Measurements from ENCODE around the gene RETREG1.

DNA sequence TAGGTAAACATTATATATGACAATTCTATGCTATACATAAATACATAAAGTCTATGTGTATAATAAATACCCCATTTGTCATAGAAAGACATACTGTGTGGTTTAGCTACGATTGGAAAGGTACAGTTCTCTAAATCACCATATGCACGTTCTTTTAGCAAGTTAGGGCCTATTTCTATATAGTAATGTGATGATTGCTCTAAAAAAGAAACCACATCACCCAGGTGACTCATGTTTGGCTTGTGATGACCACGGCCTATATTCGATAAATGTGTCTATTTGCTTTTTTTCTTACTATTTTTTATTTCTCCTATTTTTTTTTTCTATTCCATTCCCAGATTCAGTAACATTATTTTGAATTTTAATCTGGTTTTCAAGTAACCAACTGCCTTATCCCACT lies 34.7 kb downstream of the RETREG1 start:
- TF ChIP-seq POLR2A (IDR thresholded peaks at IDR 0.05) (no peak), EP300 (IDR thresholded peaks at IDR 0.05) (no peak), POLR2AphosphoS5 (IDR thresholded peaks at IDR 0.05) (no peak)
- TF ChIP-seq, protein P1, sequence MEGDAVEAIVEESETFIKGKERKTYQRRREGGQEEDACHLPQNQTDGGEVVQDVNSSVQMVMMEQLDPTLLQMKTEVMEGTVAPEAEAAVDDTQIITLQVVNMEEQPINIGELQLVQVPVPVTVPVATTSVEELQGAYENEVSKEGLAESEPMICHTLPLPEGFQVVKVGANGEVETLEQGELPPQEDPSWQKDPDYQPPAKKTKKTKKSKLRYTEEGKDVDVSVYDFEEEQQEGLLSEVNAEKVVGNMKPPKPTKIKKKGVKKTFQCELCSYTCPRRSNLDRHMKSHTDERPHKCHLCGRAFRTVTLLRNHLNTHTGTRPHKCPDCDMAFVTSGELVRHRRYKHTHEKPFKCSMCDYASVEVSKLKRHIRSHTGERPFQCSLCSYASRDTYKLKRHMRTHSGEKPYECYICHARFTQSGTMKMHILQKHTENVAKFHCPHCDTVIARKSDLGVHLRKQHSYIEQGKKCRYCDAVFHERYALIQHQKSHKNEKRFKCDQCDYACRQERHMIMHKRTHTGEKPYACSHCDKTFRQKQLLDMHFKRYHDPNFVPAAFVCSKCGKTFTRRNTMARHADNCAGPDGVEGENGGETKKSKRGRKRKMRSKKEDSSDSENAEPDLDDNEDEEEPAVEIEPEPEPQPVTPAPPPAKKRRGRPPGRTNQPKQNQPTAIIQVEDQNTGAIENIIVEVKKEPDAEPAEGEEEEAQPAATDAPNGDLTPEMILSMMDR (IDR thresholded peaks at IDR 0.05): no peak
